GM06990 (cell line): ENCODE data around the gene OR6X1.
"Not testable (repeated sequence)": the region's sequence is repeated elsewhere in the genome, so short reads cannot be mapped to it uniquely, and the experiment has no call there.

Experiments used
- DNase-seq: peaks from one replicate; pipeline ENCODE4 v3.0.0-alpha.2; 2011; ENCODE audit not compliant: insufficient read length; ENCODE audit errors: extremely low read depth
- H3K27me3 ChIP-seq: replicated peaks from 2 replicates; pipeline ENCODE4 v1.6.0; 2011; ENCODE audit warnings: low read length; ENCODE audit not compliant: control insufficient read depth, insufficient read depth
- H3K36me3 ChIP-seq: 2 replicates; pipeline ENCODE4 v1.5.1; 2011; ENCODE audit warnings: low read length; ENCODE audit not compliant: control insufficient read depth, insufficient read depth
- H3K4me3 ChIP-seq: replicated peaks from 2 replicates; pipeline ENCODE4 v1.5.1; 2011; ENCODE audit warnings: low read depth, mild to moderate bottlenecking, control low read depth, low read length
- CTCF ChIP-seq: IDR thresholded peaks from 2 replicates; pipeline ENCODE4 v1.5.1; 2011; ENCODE audit warnings: low read length, control low read depth, mild to moderate bottlenecking, inconsistent platforms; ENCODE audit not compliant: insufficient read depth, poor library complexity, severe bottlenecking

The OR6X1 gene

DNA sequence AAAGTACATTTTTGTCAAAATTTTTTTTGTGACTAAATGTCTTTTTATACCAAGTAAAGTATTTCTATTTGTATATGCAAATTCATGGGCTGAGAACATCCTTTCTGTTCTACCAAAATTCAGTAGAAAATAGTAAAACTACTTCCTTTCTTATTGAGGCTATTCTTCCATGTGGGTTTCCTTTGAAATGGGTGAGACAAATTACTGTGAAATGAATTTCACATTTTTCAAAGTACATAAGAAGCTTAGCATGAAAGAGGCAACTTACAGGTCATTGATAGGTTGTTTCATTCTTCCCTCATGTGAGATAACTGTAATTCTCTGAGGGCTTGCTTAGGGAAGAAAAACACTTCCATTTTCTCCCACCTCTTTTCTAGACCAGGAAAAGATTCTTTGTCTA is 1.0 kb upstream of the OR6X1 start:
- Histone ChIP-seq H3K36me3 (no peaks in the 10 kb centered on the region), H3K4me3 (no peak overlapping the region), H3K27me3 (no peaks in the 10 kb centered on the region)
- TF ChIP-seq CTCF, result no peak
- no peak for DNase-seq

- no peak for TF ChIP-seq CTCF
- Histone ChIP-seq H3K4me3 (no peak overlapping the region), H3K27me3 (no peaks in the 10 kb centered on the region), H3K36me3 (no peaks in the 10 kb centered on the region)
- DNase-seq, result no peak
Measured at GRCh38 chr11:123753110-123753509, 1.2 kb downstream of the OR6X1 start.

GRCh38 chr11:123751781-123752180 is 2.5 kb downstream of the OR6X1 start:
- TF ChIP-seq CTCF, result no peak
- no peak for DNase-seq
- H3K27me3 ChIP-seq, result no peaks in the 10 kb centered on the region
- no peak overlapping the region for H3K4me3 ChIP-seq
- no peaks in the 10 kb centered on the region for H3K36me3 ChIP-seq

DNA sequence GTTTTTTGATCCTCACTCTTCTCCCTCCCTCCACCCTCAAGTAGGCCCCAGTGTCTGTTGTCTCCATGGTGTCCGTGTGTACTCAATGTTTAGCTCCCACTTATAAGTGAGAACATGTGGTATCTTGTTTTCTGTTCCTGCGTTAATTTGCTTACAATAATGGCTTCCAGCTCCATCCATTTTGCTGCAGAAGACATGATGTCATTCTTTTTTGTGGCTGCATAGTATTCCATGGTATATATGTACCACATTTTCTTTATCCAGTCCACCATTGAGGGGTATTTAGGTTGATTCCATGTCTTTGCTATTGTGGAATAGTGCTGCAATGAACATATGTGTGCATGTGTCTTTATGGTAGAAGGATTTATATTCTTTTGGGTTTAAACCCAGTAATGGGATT is 6.0 kb downstream of the OR6X1 start:
- H3K36me3 ChIP-seq, H3K4me3 ChIP-seq, H3K27me3 ChIP-seq, DNase-seq: not testable (repeated sequence)

DNA sequence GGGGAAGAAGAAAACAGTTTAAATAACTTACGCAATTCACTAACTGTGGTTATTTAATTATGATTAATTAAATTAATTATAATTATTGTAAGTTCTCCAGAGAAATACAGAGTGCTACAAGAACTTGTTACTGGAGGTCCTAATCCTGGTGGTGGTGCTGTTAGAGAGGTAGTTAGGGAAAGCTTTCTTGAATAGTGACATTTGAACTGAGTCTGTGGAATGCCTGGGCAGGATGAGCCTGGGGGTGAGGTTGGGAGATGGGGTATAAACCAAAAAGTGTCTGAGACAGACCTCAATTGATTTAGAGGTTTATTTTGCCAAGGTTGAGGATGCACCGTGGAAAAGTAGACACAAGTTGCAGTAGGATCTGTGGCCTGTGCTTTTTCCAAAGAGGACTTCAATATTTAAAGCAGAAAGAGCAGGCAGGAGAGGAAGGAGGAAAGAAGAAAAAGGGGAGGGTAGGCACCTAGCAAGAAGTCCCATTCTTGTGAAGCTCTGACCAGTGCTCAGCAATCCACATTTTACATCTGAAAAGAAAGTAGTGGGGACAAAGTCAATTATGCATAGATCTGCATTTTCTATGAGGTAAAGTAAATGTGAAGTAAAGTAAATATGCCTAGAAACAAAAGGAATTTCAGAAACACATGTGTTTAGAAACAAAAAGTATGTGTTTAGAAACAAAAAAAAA is 8.4 kb downstream of the OR6X1 start:
- H3K27me3 ChIP-seq, result no peaks in the 10 kb centered on the region
- no peak for DNase-seq

GRCh38 chr11:123742724-123743120 is 11.6 kb downstream of the OR6X1 start:
- no peak for DNase-seq
- H3K36me3 ChIP-seq, result peaks cover 3% of the 10 kb centered on the region
- no peaks in the 10 kb centered on the region for H3K27me3 ChIP-seq
- no peak overlapping the region for H3K4me3 ChIP-seq
- TF ChIP-seq CTCF, result no peak

More for the DNA sequence above, 8.4 kb downstream of the OR6X1 start:
- Histone ChIP-seq H3K36me3 (no peaks in the 10 kb centered on the region), H3K4me3 (no peak overlapping the region)
- TF ChIP-seq CTCF, result no peak
